H1 (cell line): ENCODE measurements around the gene TOMT. TPM values are rescaled to one million over a fixed set of nuclear protein-coding genes. Genes with fewer than 3 reads are reported as not detected.

Source experiments
- CTCF ChIA-PET: fragments of 300-600 bp; sonication (Branson Sonifier 250); formaldehyde crosslinking; loops from one replicate; lab custom pipeline; 2021; ENCODE audit not compliant: partially characterized antibody; lab: Charles Lee
- POLR2A ChIA-PET: fragments of 300-600 bp; sonication (Branson Sonifier 250); formaldehyde crosslinking; loops from one replicate; lab custom pipeline; 2021; ENCODE audit warnings: inconsistent platforms; ENCODE audit not compliant: partially characterized antibody; lab: Charles Lee
- DNase-seq, 2 experiments: peaks; one replicate each; pipeline versions ENCODE4 v3.0.0 to v3.0.0-alpha.2; 2010 to 2022; ENCODE audit warnings: low spot score in 2 of 2, low read depth in 1 of 2, mixed read lengths in 1 of 2
- FAIRE-seq: peaks from 2 replicates; lab custom pipeline; 2011; peaks lifted over from hg19 to GRCh38; lab: Jason Lieb, UNC
- H2AFZ ChIP-seq: 2 replicates; pipeline ENCODE4 v1.8.1; 2012; ENCODE audit warnings: low read length, inconsistent platforms
- H2AK5ac ChIP-seq: 2 replicates; pipeline ENCODE4 v1.6.1; 2013; ENCODE audit warnings: low read depth, low read length
- H2BK120ac ChIP-seq: replicated peaks from 2 replicates; pipeline ENCODE3; 2013; ENCODE audit warnings: low read depth, low read length, inconsistent platforms
- H2BK12ac ChIP-seq: 2 replicates; pipeline ENCODE4 v1.6.1; 2013; ENCODE audit warnings: low read depth, low read length
- H2BK15ac ChIP-seq: 2 replicates; pipeline ENCODE4 v1.6.1; 2013; ENCODE audit warnings: low read length
- H2BK20ac ChIP-seq: 2 replicates; pipeline ENCODE4 v1.6.1; 2013; ENCODE audit warnings: low read length
- H2BK5ac ChIP-seq: 2 replicates; pipeline ENCODE4 v1.6.1; 2013; ENCODE audit warnings: low read depth, low read length
- H3K14ac ChIP-seq: 2 replicates; pipeline ENCODE4 v1.6.1; 2013; ENCODE audit warnings: inconsistent platforms; ENCODE audit not compliant: insufficient read length
- H3K18ac ChIP-seq: 2 replicates; pipeline ENCODE4 v1.6.1; 2013; ENCODE audit warnings: low read length; ENCODE audit errors: extremely low read depth
- H3K23ac ChIP-seq: 2 replicates; pipeline ENCODE4 v1.6.1; 2013; ENCODE audit warnings: inconsistent platforms; ENCODE audit not compliant: insufficient read length
- H3K23me2 ChIP-seq: 2 replicates; pipeline ENCODE4 v1.6.1; 2013; ENCODE audit warnings: low read depth, low read length
- H3K27ac ChIP-seq: 2 replicates; pipeline ENCODE4 v1.6.1; 2011; ENCODE audit warnings: low read depth, low read length, inconsistent platforms
- H3K27me3 ChIP-seq, 4 experiments: replicated peaks in 1 of 4; 1 replicate in 1 of 4; 2 replicates in 3 of 4; pipeline versions ENCODE4 v1.6.1 to v1.8.1; 2011 to 2013; ENCODE audit warnings: low read length in 3 of 4, mild to moderate bottlenecking in 3 of 4, inconsistent platforms in 2 of 4, mixed read lengths in 2 of 4, moderate library complexity in 1 of 4; ENCODE audit not compliant: control insufficient read depth in 3 of 4, insufficient read depth in 3 of 4; ENCODE audit errors: extremely low read depth in 1 of 4
- H3K36me3 ChIP-seq, 4 experiments: 2 replicates each; pipeline versions ENCODE4 v1.6.1 to v1.8.1; 2011 to 2013; ENCODE audit warnings: mild to moderate bottlenecking in 4 of 4, low read length in 3 of 4, moderate library complexity in 2 of 4, control low read depth in 1 of 4, inconsistent platforms in 1 of 4; ENCODE audit not compliant: insufficient read depth in 4 of 4, control insufficient read depth in 2 of 4
- H3K4ac ChIP-seq: replicated peaks from 2 replicates; pipeline ENCODE3; 2013; ENCODE audit warnings: low read length, low read depth, mixed read lengths, inconsistent platforms; ENCODE audit not compliant: insufficient read length
- H3K4me1 ChIP-seq, 4 experiments: replicated peaks in 1 of 4; 1 replicate in 1 of 4; 2 replicates in 3 of 4; pipeline versions ENCODE4 v1.6.1 to v1.8.1; 2011 to 2013; ENCODE audit warnings: low read length in 3 of 4, inconsistent platforms in 2 of 4, mixed read lengths in 1 of 4; ENCODE audit not compliant: insufficient read depth in 4 of 4, control insufficient read depth in 3 of 4
- H3K4me2 ChIP-seq, 2 experiments: 2 replicates each; pipeline versions ENCODE4 v1.6.1 to v1.8.1; 2011 to 2013; ENCODE audit warnings: low read depth in 2 of 2, low read length in 2 of 2, control low read depth in 1 of 2, inconsistent platforms in 1 of 2, mild to moderate bottlenecking in 1 of 2; ENCODE audit not compliant: insufficient read depth in 1 of 2
- H3K4me3 ChIP-seq, 4 experiments: fragments of 200-600, 300-600 bp in 1 of 4; sonication (generic), shearing (Covaris generic), sonication (Bioruptor Twin) in 1 of 4; 2 replicates each; pipeline versions ENCODE4 v1.5.1 to v1.8.1; 2011 to 2016; ENCODE audit warnings: low read length in 4 of 4, low read depth in 3 of 4, control low read depth in 2 of 4, inconsistent platforms in 2 of 4, mild to moderate bottlenecking in 2 of 4, mixed read lengths in 1 of 4, moderate library complexity in 1 of 4; ENCODE audit not compliant: insufficient read depth in 2 of 4; ENCODE audit errors: extremely low read depth in 1 of 4
- H3K56ac ChIP-seq: replicated peaks from 2 replicates; pipeline ENCODE3; 2013; ENCODE audit warnings: low read depth, mild to moderate bottlenecking, mixed read lengths, low read length, inconsistent platforms; ENCODE audit not compliant: insufficient read length
- H3K79me1 ChIP-seq: 2 replicates; pipeline ENCODE4 v1.6.1; 2013; ENCODE audit warnings: low read depth, low read length, control low read depth
- H3K79me2 ChIP-seq, 2 experiments: 2 replicates each; pipeline versions ENCODE4 v1.6.1 to v1.8.1; 2012 to 2013; ENCODE audit warnings: low read length in 2 of 2, mild to moderate bottlenecking in 2 of 2, inconsistent platforms in 1 of 2; ENCODE audit not compliant: insufficient read depth in 2 of 2, control insufficient read depth in 1 of 2
- H3K9ac ChIP-seq, 4 experiments: replicated peaks in 1 of 4; 1 replicate in 1 of 4; 2 replicates in 3 of 4; pipeline versions ENCODE4 v1.6.1 to v1.8.1; 2011 to 2013; ENCODE audit warnings: low read depth in 3 of 4, low read length in 3 of 4, control low read depth in 2 of 4, mild to moderate bottlenecking in 2 of 4, moderate library complexity in 2 of 4, inconsistent platforms in 1 of 4; ENCODE audit errors: extremely low read depth in 1 of 4
- H3K9me3 ChIP-seq, 2 experiments: 2 replicates each; pipeline versions ENCODE4 v1.6.1 to v1.8.1; 2012 to 2013; ENCODE audit warnings: mild to moderate bottlenecking in 2 of 2, moderate library complexity in 2 of 2, control low read depth in 1 of 2, inconsistent platforms in 1 of 2, low read depth in 1 of 2, low read length in 1 of 2, mixed read lengths in 1 of 2; ENCODE audit not compliant: insufficient read depth in 2 of 2
- H4K20me1 ChIP-seq, 2 experiments: replicated peaks in 1 of 2; 2 replicates each; pipeline versions ENCODE3 to v1.8.1; 2011 to 2013; ENCODE audit warnings: inconsistent platforms in 2 of 2, low read length in 2 of 2, mild to moderate bottlenecking in 1 of 2; ENCODE audit not compliant: insufficient read depth in 2 of 2, control insufficient read depth in 1 of 2
- H4K5ac ChIP-seq: 2 replicates; pipeline ENCODE4 v1.6.1; 2013; ENCODE audit warnings: low read length, low read depth, mixed read lengths, inconsistent platforms; ENCODE audit not compliant: insufficient read length
- H4K8ac ChIP-seq: 2 replicates; pipeline ENCODE4 v1.8.0; 2013; ENCODE audit warnings: mild to moderate bottlenecking, moderate library complexity, low read length, inconsistent platforms; ENCODE audit not compliant: insufficient read depth; ENCODE audit errors: extremely low read depth
- H4K91ac ChIP-seq: replicated peaks from 2 replicates; pipeline ENCODE3; 2013; ENCODE audit warnings: low read length, mixed read lengths, inconsistent platforms; ENCODE audit not compliant: insufficient read length
- WGBS, 2 experiments: shearing (Covaris generic) in 1 of 2; methylation state at CpG; one replicate each; pipeline versions ENCODE4 v1.1.6 to v1.1.7; 2013 to 2015; ENCODE audit warnings: low lambda C conversion rate in 2 of 2, mixed read lengths in 2 of 2, inconsistent platforms in 1 of 2, low coverage in 1 of 2, missing lambda C conversion rate in 1 of 2; ENCODE audit not compliant: insufficient replicate concordance in 2 of 2, insufficient coverage in 1 of 2, insufficient read length in 1 of 2; ENCODE audit errors: extremely low coverage in 1 of 2, missing lambda C conversion rate in 1 of 2; 5-methylcytosine and 5-hydroxymethylcytosine counted together
- polyA plus RNA-seq, 7 experiments: library from polyadenylated mRNA; depleted of rRNA in 3 of 7; stranded (reverse) in 5 of 7; unstranded in 2 of 7; fragments of >200 nt in 5 of 7; fragments of 200-250 nt in 2 of 7; gene quantifications; 1 replicate in 5 of 7; 2 replicates in 1 of 7; 4 replicates in 1 of 7; pipeline versions ENCODE4 v1.2.1 to v1.2.3, GENCODE V29; 2011 to 2013; ENCODE audit warnings: missing spikeins in 2 of 7, mixed read lengths in 2 of 7
- total RNA-seq: library from RNA; stranded (reverse); fragmentation: NEBNext Ultra II Directional; extraction: Animal tissue kit (Norgen Biotek cat#: 25700); gene quantifications from 2 replicates; pipeline ENCODE4 v1.2.1, GENCODE V29; 2021

The TOMT gene
- total and polyA plus RNA-seq, 2 of the 8 experiments (the other 6 are each of a cell fraction or from before 2014, with no cell fraction given), result 0.11 TPM; not detected in 1

- no peak overlapping the region for H4K8ac ChIP-seq
- H3K56ac ChIP-seq, result no peak overlapping the region
- no peak overlapping the region for H2AFZ ChIP-seq
- no peak overlapping the region for H3K4me3 ChIP-seq
- CTCF ChIA-PET, result interaction anchor here (1.0 to 1.4 kb wide), 3 partner anchors 22 to 116 kb away, joined by 3 to 5 read pairs (median 3); no protein-coding TSS in a partner anchor
- no peak overlapping the region for H3K18ac ChIP-seq
- FAIRE-seq, result no peak
- no peaks in the 10 kb centered on the region for H3K23me2 ChIP-seq
- H3K9me3 ChIP-seq, result no peaks in the 10 kb centered on the region
- no peak overlapping the region for H3K14ac ChIP-seq
- 81% methylated on average over 3 of the region's 3 CpGs; no CpG with 5 or more reads in 1 of the 2 experiments for WGBS, 2 experiments
- no peaks in the 10 kb centered on the region for H4K20me1 ChIP-seq
- no peak overlapping the region for H3K9ac ChIP-seq
- H3K4me1 ChIP-seq, result no peaks in the 10 kb centered on the region
- no peak overlapping the region for H3K4me2 ChIP-seq
- H2AK5ac ChIP-seq, result no peak overlapping the region
- H3K79me1 ChIP-seq, result no peaks in the 10 kb centered on the region
- H3K4ac ChIP-seq, result no peak overlapping the region
- H4K91ac ChIP-seq, result no peak overlapping the region
- no peak overlapping the region for H2BK5ac ChIP-seq
- H3K23ac ChIP-seq, result no peak overlapping the region
- no peak overlapping the region for H4K5ac ChIP-seq
- no peak overlapping the region for H2BK12ac ChIP-seq
- POLR2A ChIA-PET, result interaction anchor here (0.8 kb wide), 1 partner anchor 28 kb away, joined by 3 read pairs; no protein-coding TSS in a partner anchor
- no peak overlapping the region for H2BK20ac ChIP-seq
- no peak overlapping the region for H2BK120ac ChIP-seq
- H3K27ac ChIP-seq, result no peak overlapping the region
- no peak for DNase-seq
- no peaks in the 10 kb centered on the region for H3K27me3 ChIP-seq
- no peaks in the 10 kb centered on the region for H3K36me3 ChIP-seq
- H3K79me2 ChIP-seq, result no peaks in the 10 kb centered on the region
- no peak overlapping the region for H2BK15ac ChIP-seq
These were observed 35.3 kb downstream of the TOMT start for GRCh38 chr11:72141066-72141465.
